Peyer's patch (tissue), 4 donors: ENCODE results near the gene ITCH. TPM values are rescaled to one million over a fixed set of nuclear protein-coding genes. Genes with fewer than 3 reads are reported as not detected.

Experiments
- DNase-seq, 3 donors: peaks; one replicate each; pipeline ENCODE4 v3.0.0-alpha.2; 2017 to 2019
- H3K27ac ChIP-seq, 4 donors: fragments of 200-600 bp; sonication (generic); one replicate each; pipeline ENCODE4 v1.5.1; 2016 to 2019
- H3K27me3 ChIP-seq, 2 donors: fragments of 200-600 bp; sonication (generic); one replicate each; pipeline ENCODE4 v1.5.1; 2019
- H3K36me3 ChIP-seq, 3 donors: fragments of 200-600 bp; sonication (generic); one replicate each; pipeline ENCODE4 v1.5.1; 2016 to 2019
- H3K4me1 ChIP-seq, 4 donors: fragments of 200-600 bp; sonication (generic); one replicate each; pipeline ENCODE4 v1.5.1; 2016 to 2019
- H3K4me3 ChIP-seq, 4 donors: fragments of 200-600 bp; sonication (generic); 1 replicate in 3 of 4; 2 replicates in 1 of 4; pipeline ENCODE4 v1.5.1; 2016 to 2019; ENCODE audit warnings: mild to moderate bottlenecking in 1 of 4
- H3K9me3 ChIP-seq, 4 donors: fragments of 200-600 bp; sonication (generic); one replicate each; pipeline ENCODE4 v1.5.1; 2016 to 2019; ENCODE audit warnings: mild to moderate bottlenecking in 1 of 4
- POLR2A ChIP-seq, 2 donors: fragments of 450-650 bp; IDR thresholded peaks; one replicate each; pipeline ENCODE4 v1.5.1; 2017; ENCODE audit warnings: antibody characterized with exemption in 2 of 2, mild to moderate bottlenecking in 2 of 2, moderate library complexity in 2 of 2
- total RNA-seq, 4 donors: library from RNA; depleted of rRNA; stranded (reverse); fragments of >200 nt; gene quantifications; one replicate each; pipeline ENCODE4 v1.1.0, GENCODE V29; 2016
- TF ChIP-seq, protein P1 (sequence below), 6 experiments: fragments of 450-650 bp in 4 of 6; fragments of 200-600 bp in 2 of 6; sonication (generic) in 1 of 6; IDR thresholded peaks; one replicate each; pipeline ENCODE4 v1.5.1; 2017 to 2019; ENCODE audit warnings: antibody characterized with exemption in 6 of 6, mild to moderate bottlenecking in 3 of 6, moderate library complexity in 1 of 6

Gene ITCH
- total RNA-seq, 4 donors from 2014 or later = 43.6 to 69.3 (median 59.8) TPM

DNA sequence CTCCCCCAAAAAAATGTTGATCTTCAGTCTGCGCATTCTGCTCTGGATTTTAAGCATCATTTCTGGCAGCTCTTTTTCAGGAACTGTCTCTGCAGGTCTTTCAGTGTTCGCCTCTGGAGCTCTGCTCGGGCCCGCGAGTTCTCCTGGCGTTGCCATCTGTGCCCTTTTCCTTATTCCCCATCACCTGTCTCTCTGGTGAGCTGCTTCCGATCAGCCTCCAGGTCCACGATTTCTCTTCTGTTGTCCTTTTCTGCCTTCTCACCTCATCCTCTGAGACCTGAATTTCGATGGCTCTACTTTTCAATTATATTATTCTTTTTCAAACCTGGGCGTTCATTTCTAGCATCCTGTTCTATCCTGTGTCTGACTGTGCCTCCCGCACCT lies 194.9 kb downstream of the ITCH start:
- H3K9me3 ChIP-seq = no peaks in the 10 kb centered on the region
- H3K4me3 ChIP-seq = peak overlapping the region; percentile 54 to 75 (median 70)
- H3K36me3 ChIP-seq = no peaks in the 10 kb centered on the region
- DNase-seq = no peak
- peak overlapping the region; percentile 82 to 92 (median 91) for H3K27ac ChIP-seq
- H3K4me1 ChIP-seq = peaks cover 0 to 6% (median 2%) of the 10 kb centered on the region in 4 donors
- TF ChIP-seq, protein P1, sequence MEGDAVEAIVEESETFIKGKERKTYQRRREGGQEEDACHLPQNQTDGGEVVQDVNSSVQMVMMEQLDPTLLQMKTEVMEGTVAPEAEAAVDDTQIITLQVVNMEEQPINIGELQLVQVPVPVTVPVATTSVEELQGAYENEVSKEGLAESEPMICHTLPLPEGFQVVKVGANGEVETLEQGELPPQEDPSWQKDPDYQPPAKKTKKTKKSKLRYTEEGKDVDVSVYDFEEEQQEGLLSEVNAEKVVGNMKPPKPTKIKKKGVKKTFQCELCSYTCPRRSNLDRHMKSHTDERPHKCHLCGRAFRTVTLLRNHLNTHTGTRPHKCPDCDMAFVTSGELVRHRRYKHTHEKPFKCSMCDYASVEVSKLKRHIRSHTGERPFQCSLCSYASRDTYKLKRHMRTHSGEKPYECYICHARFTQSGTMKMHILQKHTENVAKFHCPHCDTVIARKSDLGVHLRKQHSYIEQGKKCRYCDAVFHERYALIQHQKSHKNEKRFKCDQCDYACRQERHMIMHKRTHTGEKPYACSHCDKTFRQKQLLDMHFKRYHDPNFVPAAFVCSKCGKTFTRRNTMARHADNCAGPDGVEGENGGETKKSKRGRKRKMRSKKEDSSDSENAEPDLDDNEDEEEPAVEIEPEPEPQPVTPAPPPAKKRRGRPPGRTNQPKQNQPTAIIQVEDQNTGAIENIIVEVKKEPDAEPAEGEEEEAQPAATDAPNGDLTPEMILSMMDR (IDR thresholded peaks at IDR 0.05) = no peak
- no peak for TF ChIP-seq POLR2A (IDR thresholded peaks at IDR 0.05)
- no peaks in the 10 kb centered on the region for H3K27me3 ChIP-seq

DNA sequence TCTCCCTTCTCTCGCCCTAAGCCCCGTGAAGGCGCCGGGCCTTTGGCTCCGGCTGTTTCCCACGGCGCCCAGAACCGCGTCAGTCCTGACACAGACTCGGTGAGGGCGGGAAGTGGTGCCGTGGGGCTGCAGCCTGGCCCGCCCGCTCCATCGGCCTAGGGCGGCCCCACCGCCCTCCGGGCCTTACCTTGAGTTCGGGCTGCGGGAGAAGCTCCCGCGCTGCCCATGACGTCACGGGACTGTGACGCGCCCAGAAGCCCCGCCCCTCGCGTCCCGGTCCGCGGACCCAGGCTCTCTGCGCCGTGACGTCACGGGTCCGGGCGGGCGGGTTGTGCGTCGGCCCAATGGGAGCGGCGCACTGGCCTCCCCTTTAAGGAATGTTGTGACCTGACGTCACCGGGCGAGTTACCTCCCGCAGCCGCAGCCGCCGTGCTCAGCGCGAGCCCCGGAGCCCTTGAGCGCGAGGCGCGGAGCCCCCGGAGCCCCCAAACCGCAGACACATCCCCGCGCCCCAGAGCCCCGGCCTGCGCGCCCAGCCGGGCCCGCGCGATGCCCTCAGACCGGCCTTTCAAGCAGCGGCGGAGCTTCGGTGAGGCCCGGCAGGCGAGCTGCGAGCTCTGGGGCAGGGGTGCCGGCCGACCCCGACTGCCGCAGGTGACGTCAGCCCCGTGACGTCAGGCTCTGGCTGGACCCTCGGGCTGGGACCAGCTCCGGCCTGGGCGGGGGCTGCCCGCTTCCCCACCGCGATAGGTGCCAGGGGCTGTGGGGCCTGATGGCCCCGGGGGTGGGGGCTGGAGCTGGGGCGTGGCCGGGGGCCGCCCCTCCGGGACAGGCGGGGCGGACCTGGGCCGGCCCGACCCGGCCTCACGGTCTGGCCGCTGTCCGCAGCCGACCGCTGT lies 195.5 kb downstream of the ITCH start, which contains the start of gene MAP1LC3A:
TSS of gene MAP1LC3A (plus strand) at position 399 of the 899 bp plus-strand sequence. CDS start at position 550, 151 bp downstream.
- Histone ChIP-seq H3K36me3 (no peaks in the 10 kb centered on the region), H3K27me3 (no peaks in the 10 kb centered on the region), H3K9me3 (no peaks in the 10 kb centered on the region), H3K4me1 (peaks cover 0 to 6% (median 2%) of the 10 kb centered on the region in 4 donors), H3K4me3 (peak within 1 kb of the TSS; percentile 54 to 75 (median 70)), H3K27ac (peak within 1 kb of the TSS; percentile 82 to 92 (median 91))
- TF ChIP-seq POLR2A (IDR thresholded peaks at IDR 0.05) = peak in 1 of 2 donors; percentile 40
- TF ChIP-seq, protein P1 (IDR thresholded peaks at IDR 0.05) = peak in 1 of 6 experiments; percentile 1
- DNase-seq = peak; percentile 93 to 97 (median 95)

DNA sequence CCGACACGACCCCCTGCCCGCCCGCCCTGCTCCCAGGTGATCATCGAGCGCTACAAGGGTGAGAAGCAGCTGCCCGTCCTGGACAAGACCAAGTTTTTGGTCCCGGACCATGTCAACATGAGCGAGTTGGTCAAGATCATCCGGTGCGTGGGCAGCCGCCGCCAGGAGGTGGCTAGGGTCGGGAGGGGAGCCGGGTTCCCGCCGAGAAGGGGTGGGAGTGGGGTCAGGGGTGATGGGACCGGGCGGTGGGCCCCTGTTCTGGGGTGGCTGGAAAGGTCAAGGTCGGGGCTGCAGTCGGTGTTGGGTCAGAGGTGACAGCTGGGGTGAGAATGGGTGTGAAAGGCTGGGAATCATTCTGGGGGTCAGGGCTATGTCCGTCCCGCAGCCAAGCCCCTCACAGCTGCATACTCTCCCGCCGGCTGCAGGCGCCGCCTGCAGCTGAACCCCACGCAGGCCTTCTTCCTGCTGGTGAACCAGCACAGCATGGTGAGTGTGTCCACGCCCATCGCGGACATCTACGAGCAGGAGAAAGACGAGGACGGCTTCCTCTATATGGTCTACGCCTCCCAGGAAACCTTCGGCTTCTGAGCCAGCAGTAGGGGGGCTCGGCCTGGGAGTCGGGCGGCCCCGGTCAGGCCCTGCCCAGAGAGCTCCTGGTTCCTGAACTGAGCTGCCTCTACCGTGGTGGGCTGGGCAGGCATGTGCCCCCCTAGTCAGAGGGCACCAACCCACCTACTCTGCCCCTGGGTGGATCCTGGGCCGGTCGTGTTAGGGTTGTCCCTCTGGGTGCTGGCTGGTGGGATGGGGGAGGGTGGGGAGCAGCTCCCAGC lies 196.5 kb downstream of the ITCH start:
- TF ChIP-seq, protein P1 (IDR thresholded peaks at IDR 0.05) = no peak
- no peak for TF ChIP-seq POLR2A (IDR thresholded peaks at IDR 0.05)
- Histone ChIP-seq H3K27me3 (no peaks in the 10 kb centered on the region), H3K36me3 (no peaks in the 10 kb centered on the region), H3K27ac (peak overlapping the region; percentile 82 to 92 (median 91)), H3K4me3 (peak overlapping the region; percentile 54 to 75 (median 70)), H3K9me3 (no peaks in the 10 kb centered on the region), H3K4me1 (peaks cover 0 to 6% (median 2%) of the 10 kb centered on the region in 4 donors)
- peak in 2 of 3 donors; percentile 32 to 56 for DNase-seq

DNA sequence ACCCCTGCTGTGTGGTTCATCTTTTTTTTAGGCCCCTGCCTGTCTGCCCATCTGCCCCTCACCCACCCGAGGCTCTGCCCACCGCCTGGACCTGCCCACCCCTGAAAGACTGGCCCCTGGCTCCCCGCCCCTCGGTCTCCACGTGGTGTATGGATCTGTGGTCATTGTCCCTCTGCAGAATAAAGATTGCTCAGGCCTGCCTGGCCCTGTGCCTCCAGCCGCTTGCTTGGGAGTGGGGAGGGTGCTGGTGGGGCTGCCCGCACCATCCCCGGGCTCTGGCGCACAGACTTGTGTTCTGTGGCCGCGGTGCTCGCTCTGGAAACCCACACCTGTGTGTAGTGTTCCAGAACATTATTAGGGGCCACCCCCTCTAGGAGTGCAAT lies 197.1 kb downstream of the ITCH start:
- Histone ChIP-seq H3K36me3 (no peaks in the 10 kb centered on the region), H3K27ac (peak overlapping the region in 2 of 4 donors; percentile 82 to 91), H3K9me3 (no peaks in the 10 kb centered on the region), H3K4me3 (no peak overlapping the region), H3K27me3 (no peaks in the 10 kb centered on the region), H3K4me1 (peaks cover 0 to 6% (median 2%) of the 10 kb centered on the region in 4 donors)
- TF ChIP-seq, protein P1 (IDR thresholded peaks at IDR 0.05) = no peak
- TF ChIP-seq POLR2A (IDR thresholded peaks at IDR 0.05) = no peak
- DNase-seq = peak in 2 of 3 donors; percentile 38 to 65

DNA sequence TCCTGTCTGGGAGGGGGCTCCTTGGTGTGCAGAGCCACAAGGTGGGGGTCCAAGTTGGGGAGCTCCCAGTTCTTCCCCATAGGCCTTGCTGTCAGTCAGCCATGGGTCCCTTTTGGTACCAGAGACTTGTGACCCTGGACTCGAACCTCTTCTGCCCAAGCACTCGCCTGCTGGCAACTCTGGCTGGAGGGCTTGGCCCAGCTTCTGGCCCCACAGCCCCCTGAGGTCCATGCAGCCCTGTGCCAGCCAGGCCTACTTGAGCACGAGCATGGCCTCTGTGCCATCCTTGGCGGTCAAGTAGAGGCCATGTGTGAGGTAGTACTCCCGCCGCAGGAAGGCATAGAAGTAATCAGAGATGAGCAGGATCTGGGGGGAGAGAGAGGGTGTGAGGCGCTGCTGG lies 197.5 kb downstream of the ITCH start:
- no peaks in the 10 kb centered on the region for H3K36me3 ChIP-seq
- H3K4me1 ChIP-seq = peaks cover 0 to 6% (median 2%) of the 10 kb centered on the region in 4 donors
- no peak overlapping the region for H3K4me3 ChIP-seq
- H3K27ac ChIP-seq = peak overlapping the region in 1 of 4 donors; percentile 91
- no peak for TF ChIP-seq POLR2A (IDR thresholded peaks at IDR 0.05)
- TF ChIP-seq, protein P1 (IDR thresholded peaks at IDR 0.05) = no peak
- H3K27me3 ChIP-seq = no peaks in the 10 kb centered on the region
- no peaks in the 10 kb centered on the region for H3K9me3 ChIP-seq
- DNase-seq = no peak
